SK-N-MC (cell line): ENCODE data around the gene PLEKHG5.
"Not testable (repeated sequence)": the region's sequence is repeated elsewhere in the genome, so short reads cannot be mapped to it uniquely, and the experiment has no call there.

ENCODE experiments used
- DNase-seq: peaks from one replicate; pipeline ENCODE4 v3.0.0-alpha.2; 2011; ENCODE audit warnings: low read depth, low spot score
- H3K27ac ChIP-seq: fragments of 200-600 bp; sonication (generic); 2 replicates; pipeline ENCODE4 v1.5.1; 2016; ENCODE audit warnings: mixed run types
- H3K36me3 ChIP-seq: fragments of 200-600 bp; sonication (generic); 2 replicates; pipeline ENCODE4 v1.6.1; 2017; ENCODE audit warnings: antibody characterized with exemption, low read length, mixed read lengths; ENCODE audit not compliant: insufficient read depth
- H3K4me3 ChIP-seq: fragments of 200-600 bp; sonication (generic); 2 replicates; pipeline ENCODE4 v1.5.1; 2016
- H3K9ac ChIP-seq: fragments of 200-600 bp; sonication (generic); 2 replicates; pipeline ENCODE4 v1.8.0; 2017; ENCODE audit warnings: mixed run types, mixed read lengths; ENCODE audit not compliant: insufficient read length
- H3K9me3 ChIP-seq: fragments of 200-600 bp; sonication (generic); 2 replicates; pipeline ENCODE4 v1.6.1; 2017; ENCODE audit warnings: low read depth, mild to moderate bottlenecking, antibody characterized with exemption, low read length, moderate library complexity, mixed read lengths
- EZH2 ChIP-seq: fragments of 200-600 bp; sonication (generic); IDR thresholded peaks from one replicate; pipeline ENCODE4 v1.6.1; 2017; ENCODE audit warnings: antibody characterized with exemption
- FOXP2 ChIP-seq: optimal IDR thresholded peaks from 2 replicates; pipeline ENCODE3; 2011; ENCODE audit warnings: mild to moderate bottlenecking, moderate library complexity; ENCODE audit not compliant: insufficient read depth; ENCODE audit errors: extremely low read length, control extremely low read depth
- POLR2AphosphoS5 ChIP-seq: IDR thresholded peaks from 2 replicates; pipeline ENCODE4 v1.6.1; 2012; ENCODE audit warnings: mild to moderate bottlenecking, low read depth, low read length, borderline replicate concordance

Gene PLEKHG5

GRCh38 chr1:6456800-6457466 lies 34.5 kb downstream of the PLEKHG5 start:
- H3K9ac ChIP-seq = no peak overlapping the region
- no peaks in the 10 kb centered on the region for H3K36me3 ChIP-seq
- TF ChIP-seq POLR2AphosphoS5 (no peak), FOXP2 (no peak), EZH2 (no peak)
- no peak overlapping the region for H3K4me3 ChIP-seq
- DNase-seq = no peak
- no peaks in the 10 kb centered on the region for H3K9me3 ChIP-seq
- H3K27ac ChIP-seq = no peak overlapping the region

GRCh38 chr1:6455752-6456520 lies 35.5 kb downstream of the PLEKHG5 start:
- H3K9ac ChIP-seq, H3K36me3 ChIP-seq, DNase-seq, H3K4me3 ChIP-seq, H3K9me3 ChIP-seq, H3K27ac ChIP-seq: not testable (repeated sequence)

GRCh38 chr1:6454856-6455751 lies 36.4 kb downstream of the PLEKHG5 start:
- no peak for TF ChIP-seq POLR2AphosphoS5
- no peak for TF ChIP-seq FOXP2
- no peak for TF ChIP-seq EZH2
- no peak for DNase-seq
- Histone ChIP-seq H3K27ac (no peak overlapping the region), H3K4me3 (no peak overlapping the region), H3K36me3 (no peaks in the 10 kb centered on the region), H3K9me3 (no peaks in the 10 kb centered on the region), H3K9ac (no peak overlapping the region)

- H3K9ac ChIP-seq, H3K9me3 ChIP-seq, DNase-seq, H3K27ac ChIP-seq, H3K4me3 ChIP-seq, H3K36me3 ChIP-seq: not testable (repeated sequence)
Measured at GRCh38 chr1:6453895-6454855, 37.3 kb downstream of the PLEKHG5 start.

GRCh38 chr1:6450943-6451373 lies 40.5 kb downstream of the PLEKHG5 start:
- DNase-seq = no peak
- no peak for TF ChIP-seq FOXP2
- TF ChIP-seq EZH2 = no peak
- TF ChIP-seq POLR2AphosphoS5 = no peak
- Histone ChIP-seq H3K4me3 (no peak overlapping the region), H3K9me3 (no peaks in the 10 kb centered on the region), H3K9ac (no peak overlapping the region), H3K27ac (no peak overlapping the region), H3K36me3 (no peaks in the 10 kb centered on the region)

GRCh38 chr1:6450486-6450885 lies 41.0 kb downstream of the PLEKHG5 start:
- H3K36me3 ChIP-seq, H3K4me3 ChIP-seq, H3K9ac ChIP-seq, DNase-seq, H3K27ac ChIP-seq, H3K9me3 ChIP-seq: not testable (repeated sequence)

- Histone ChIP-seq H3K36me3 (no peaks in the 10 kb centered on the region), H3K4me3 (no peak overlapping the region), H3K27ac (no peak overlapping the region), H3K9ac (no peak overlapping the region), H3K9me3 (no peaks in the 10 kb centered on the region)
- TF ChIP-seq POLR2AphosphoS5 = no peak
- TF ChIP-seq FOXP2 = no peak
- no peak for TF ChIP-seq EZH2
- DNase-seq = no peak
Measured at GRCh38 chr1:6450005-6450450, 41.4 kb downstream of the PLEKHG5 start.
